CD14-positive monocyte (primary cell): ENCODE data around the gene ACRV1. TPM values are rescaled to one million over a fixed set of nuclear protein-coding genes. Genes with fewer than 3 reads are reported as not detected.

Source experiments
- DNase-seq, 3 donors: peaks; one replicate each; pipeline ENCODE4 v3.0.0-alpha.2; 2011 to 2022
- H2AFZ ChIP-seq: 2 replicates; pipeline ENCODE4 v1.6.0; 2012; ENCODE audit warnings: mild to moderate bottlenecking, low read depth, low read length, inconsistent platforms; ENCODE audit not compliant: insufficient read depth, poor library complexity, severe bottlenecking
- H3K27ac ChIP-seq, 2 donors: 1 replicate in 1 of 2; 2 replicates in 1 of 2; pipeline ENCODE4 v1.5.1; 2012 to 2013; ENCODE audit warnings: low read length in 2 of 2, control low read depth in 1 of 2, inconsistent platforms in 1 of 2, low read depth in 1 of 2, mild to moderate bottlenecking in 1 of 2
- H3K27me3 ChIP-seq, 2 donors: one replicate each; pipeline versions ENCODE4 v1.6.0 to v1.6.1; 2011 to 2013; ENCODE audit warnings: low read length in 2 of 2; ENCODE audit not compliant: control insufficient read depth in 2 of 2, insufficient read depth in 2 of 2
- H3K36me3 ChIP-seq, 2 donors: replicated peaks in 1 of 2; 1 replicate in 1 of 2; 2 replicates in 1 of 2; pipeline versions ENCODE4 v1.5.1 to v1.6.1; 2012 to 2013; ENCODE audit warnings: low read length in 2 of 2, control low read depth in 1 of 2, inconsistent platforms in 1 of 2, mild to moderate bottlenecking in 1 of 2; ENCODE audit not compliant: insufficient read depth in 2 of 2, control insufficient read depth in 1 of 2
- H3K4me1 ChIP-seq, 2 donors: 1 replicate in 1 of 2; 2 replicates in 1 of 2; pipeline versions ENCODE4 v1.5.1 to v1.6.1; 2012 to 2013; ENCODE audit warnings: low read length in 2 of 2, control low read depth in 1 of 2, inconsistent platforms in 1 of 2, mild to moderate bottlenecking in 1 of 2, moderate library complexity in 1 of 2; ENCODE audit not compliant: insufficient read depth in 2 of 2, control insufficient read depth in 1 of 2
- H3K4me2 ChIP-seq: replicated peaks from 2 replicates; pipeline ENCODE3; 2012; ENCODE audit warnings: low read length, moderate library complexity, mild to moderate bottlenecking; ENCODE audit not compliant: poor library complexity, severe bottlenecking; ENCODE audit errors: extremely low read depth
- H3K4me3 ChIP-seq, 3 experiments: fragments of 200-600 bp in 1 of 3; sonication (generic) in 1 of 3; replicated peaks in 1 of 3; 1 replicate in 2 of 3; 2 replicates in 1 of 3; pipeline ENCODE4 v1.5.1; 2011 to 2013; ENCODE audit warnings: low read length in 3 of 3, mild to moderate bottlenecking in 3 of 3, control low read depth in 2 of 3, low read depth in 2 of 3, inconsistent platforms in 1 of 3, moderate library complexity in 1 of 3
- H3K79me2 ChIP-seq: 2 replicates; pipeline ENCODE4 v1.6.0; 2012; ENCODE audit warnings: mild to moderate bottlenecking, control low read depth, inconsistent platforms, low read length, moderate library complexity; ENCODE audit not compliant: insufficient read depth
- H3K9ac ChIP-seq: 2 replicates; pipeline ENCODE4 v1.6.0; 2017; ENCODE audit warnings: low read length, mild to moderate bottlenecking; ENCODE audit not compliant: insufficient read depth, poor library complexity, severe bottlenecking
- H3K9me3 ChIP-seq, 2 donors: replicated peaks in 1 of 2; 1 replicate in 1 of 2; 2 replicates in 1 of 2; pipeline versions ENCODE4 v1.5.1 to v1.6.1; 2012 to 2013; ENCODE audit warnings: low read length in 2 of 2, control low read depth in 1 of 2; ENCODE audit not compliant: control insufficient read depth in 1 of 2, insufficient read depth in 1 of 2
- H4K20me1 ChIP-seq: 2 replicates; pipeline ENCODE4 v1.6.0; 2012; ENCODE audit warnings: mild to moderate bottlenecking, low read length, control low read depth, moderate library complexity; ENCODE audit not compliant: insufficient read depth
- H3K27ac Mint-ChIP-seq, 7 donors: one replicate each; pipeline ENCODE4 v1.8.0; 2020; ENCODE audit warnings: mild to moderate bottlenecking in 7 of 7, mixed read lengths in 7 of 7, moderate library complexity in 6 of 7, inconsistent platforms in 2 of 7
- H3K27me3 Mint-ChIP-seq, 3 donors: one replicate each; pipeline ENCODE4 v1.8.0; 2021 to 2022; ENCODE audit warnings: low read depth in 3 of 3, mild to moderate bottlenecking in 3 of 3, mixed read lengths in 3 of 3, moderate library complexity in 3 of 3, inconsistent platforms in 1 of 3
- H3K36me3 Mint-ChIP-seq, 2 donors: one replicate each; pipeline ENCODE4 v1.8.0; 2020; ENCODE audit warnings: mixed read lengths in 2 of 2, inconsistent platforms in 1 of 2, mild to moderate bottlenecking in 1 of 2
- H3K4me1 Mint-ChIP-seq: one replicate; pipeline ENCODE4 v1.8.0; 2020; ENCODE audit warnings: mild to moderate bottlenecking, mixed read lengths
- H3K4me3 Mint-ChIP-seq, 2 donors: one replicate each; pipeline ENCODE4 v1.8.0; 2020; ENCODE audit warnings: mild to moderate bottlenecking in 2 of 2, mixed read lengths in 2 of 2, moderate library complexity in 1 of 2
- H3K9me3 Mint-ChIP-seq, 7 donors: one replicate each; pipeline ENCODE4 v1.8.0; 2020 to 2022; ENCODE audit warnings: mixed read lengths in 7 of 7, mild to moderate bottlenecking in 6 of 7, moderate library complexity in 6 of 7, inconsistent platforms in 2 of 7
- WGBS: methylation state at CpG from one replicate; pipeline ENCODE4 v1.1.5; 2013; ENCODE audit warnings: missing lambda C conversion rate; ENCODE audit not compliant: insufficient coverage; 5-methylcytosine and 5-hydroxymethylcytosine counted together
- intact Hi-C, 2 donors: fragments of 100-400 bp; cut with micrococcal nuclease; formaldehyde crosslinking; loops; one replicate each; pipeline versions ENCODE4 v1.15.0 to v1.15.1; 2023
- polyA plus RNA-seq, 3 donors: library from polyadenylated mRNA; depleted of rRNA in 1 of 3; unstranded in 2 of 3; stranded (reverse) in 1 of 3; fragments of 300-500 nt in 2 of 3; fragments of >200 nt in 1 of 3; fragmentation: Illumina TruSeq in 2 of 3; gene quantifications; 1 replicate in 2 of 3; 2 replicates in 1 of 3; pipeline ENCODE4 v1.2.3, GENCODE V29; 2012 to 2021
- TF ChIP-seq, protein P1 (sequence below): fragments of 200-600 bp; IDR thresholded peaks from one replicate; pipeline ENCODE4 v1.8.0; 2022; ENCODE audit warnings: antibody characterized with exemption, mild to moderate bottlenecking

The ACRV1 gene
- polyA plus RNA-seq, 3 donors: not detected

DNA sequence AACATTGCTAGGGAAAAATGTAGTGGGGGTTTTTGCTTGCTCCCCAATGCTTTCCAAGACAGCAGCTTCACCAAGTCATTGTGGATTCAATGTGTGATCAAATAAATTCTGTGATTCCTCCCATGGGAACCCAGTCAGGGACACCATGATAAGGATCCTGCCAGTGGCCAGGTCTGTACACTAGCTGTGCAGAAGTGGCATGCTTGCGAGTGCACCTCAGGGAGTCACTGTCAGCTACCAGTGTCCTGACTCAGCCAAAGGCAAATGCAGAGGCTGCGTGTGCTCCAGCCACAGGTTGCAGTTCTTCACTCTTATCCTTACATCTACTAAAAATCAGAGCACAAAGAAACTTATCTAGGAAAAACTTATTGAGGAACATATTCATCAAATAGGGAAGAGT lies 9.4 kb upstream of the ACRV1 start:
- Mint-ChIP-seq H3K4me3 (no peak overlapping the region), H3K4me1 (no peaks in the 10 kb centered on the region), H3K36me3 (peaks cover 0 to 3% of the 10 kb centered on the region in 2 donors), H3K27me3 (peaks cover 0 to 3% (median 0%) of the 10 kb centered on the region in 3 donors), H3K9me3 (peaks cover 0 to 3% (median 0%) of the 10 kb centered on the region in 7 donors), H3K27ac (no peak overlapping the region)
- DNase-seq: no peak
- WGBS: 90% methylated on average over 1 of the region's 2 CpGs
- Histone ChIP-seq H3K9me3 (no peaks in the 10 kb centered on the region), H2AFZ (no peak overlapping the region), H4K20me1 (no peaks in the 10 kb centered on the region), H3K4me3 (no peak overlapping the region), H3K27ac (no peak overlapping the region), H3K4me2 (no peak overlapping the region), H3K27me3 (no peaks in the 10 kb centered on the region), H3K79me2 (no peaks in the 10 kb centered on the region), H3K36me3 (no peaks in the 10 kb centered on the region), H3K4me1 (no peaks in the 10 kb centered on the region), H3K9ac (no peak overlapping the region)
- intact Hi-C loops: no loop called here
- TF ChIP-seq, protein P1, sequence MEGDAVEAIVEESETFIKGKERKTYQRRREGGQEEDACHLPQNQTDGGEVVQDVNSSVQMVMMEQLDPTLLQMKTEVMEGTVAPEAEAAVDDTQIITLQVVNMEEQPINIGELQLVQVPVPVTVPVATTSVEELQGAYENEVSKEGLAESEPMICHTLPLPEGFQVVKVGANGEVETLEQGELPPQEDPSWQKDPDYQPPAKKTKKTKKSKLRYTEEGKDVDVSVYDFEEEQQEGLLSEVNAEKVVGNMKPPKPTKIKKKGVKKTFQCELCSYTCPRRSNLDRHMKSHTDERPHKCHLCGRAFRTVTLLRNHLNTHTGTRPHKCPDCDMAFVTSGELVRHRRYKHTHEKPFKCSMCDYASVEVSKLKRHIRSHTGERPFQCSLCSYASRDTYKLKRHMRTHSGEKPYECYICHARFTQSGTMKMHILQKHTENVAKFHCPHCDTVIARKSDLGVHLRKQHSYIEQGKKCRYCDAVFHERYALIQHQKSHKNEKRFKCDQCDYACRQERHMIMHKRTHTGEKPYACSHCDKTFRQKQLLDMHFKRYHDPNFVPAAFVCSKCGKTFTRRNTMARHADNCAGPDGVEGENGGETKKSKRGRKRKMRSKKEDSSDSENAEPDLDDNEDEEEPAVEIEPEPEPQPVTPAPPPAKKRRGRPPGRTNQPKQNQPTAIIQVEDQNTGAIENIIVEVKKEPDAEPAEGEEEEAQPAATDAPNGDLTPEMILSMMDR: no peak

DNA sequence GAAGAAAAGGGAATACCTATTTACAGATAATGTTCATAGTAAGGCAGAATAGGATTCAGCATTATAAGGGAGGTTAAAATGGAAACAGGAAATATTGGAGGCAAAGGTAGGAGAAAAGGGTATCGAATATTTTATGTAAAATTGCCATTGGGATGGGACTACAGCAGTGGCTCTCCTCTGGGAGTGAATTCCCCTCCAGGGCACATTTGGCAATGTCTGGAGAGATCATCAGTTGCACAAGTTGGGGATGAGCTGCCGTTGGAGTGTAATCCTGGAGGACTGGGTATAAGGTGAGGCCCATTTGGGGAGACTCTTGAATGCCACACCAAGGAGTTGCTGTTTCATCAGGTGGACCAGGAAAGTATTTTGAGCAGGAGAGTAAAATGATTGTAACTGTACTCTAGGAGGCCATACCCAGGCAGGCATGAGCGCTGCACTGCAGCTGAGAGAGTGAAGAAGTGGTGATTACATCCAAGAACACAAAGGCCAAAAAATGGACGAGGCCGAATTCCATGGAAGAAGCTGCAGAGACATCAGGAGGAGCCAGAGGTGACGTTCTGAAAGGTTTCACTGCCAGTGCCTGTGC lies 8.7 kb upstream of the ACRV1 start:
- 98% methylated on average over 5 of the region's 6 CpGs for WGBS
- no peak overlapping the region for H3K4me3 Mint-ChIP-seq
- DNase-seq: no peak
- Histone ChIP-seq H3K79me2 (no peaks in the 10 kb centered on the region), H3K4me2 (no peak overlapping the region), H3K4me3 (no peak overlapping the region), H3K9me3 (no peaks in the 10 kb centered on the region), H2AFZ (no peak overlapping the region), H3K36me3 (no peaks in the 10 kb centered on the region), H3K27me3 (no peaks in the 10 kb centered on the region), H3K27ac (no peak overlapping the region), H3K9ac (no peak overlapping the region), H4K20me1 (no peaks in the 10 kb centered on the region), H3K4me1 (no peaks in the 10 kb centered on the region)
- H3K27ac Mint-ChIP-seq: no peak overlapping the region
- H3K4me1 Mint-ChIP-seq: no peaks in the 10 kb centered on the region
- peaks cover 0 to 3% (median 0%) of the 10 kb centered on the region in 3 donors for H3K27me3 Mint-ChIP-seq
- peaks cover 0 to 4% of the 10 kb centered on the region in 2 donors for H3K36me3 Mint-ChIP-seq
- intact Hi-C loops: no loop called here
- H3K9me3 Mint-ChIP-seq: peaks cover 0 to 3% (median 0%) of the 10 kb centered on the region in 7 donors
- TF ChIP-seq, protein P1: no peak
